ENCODE results near the gene MID1.

MID1 gene

DNA sequence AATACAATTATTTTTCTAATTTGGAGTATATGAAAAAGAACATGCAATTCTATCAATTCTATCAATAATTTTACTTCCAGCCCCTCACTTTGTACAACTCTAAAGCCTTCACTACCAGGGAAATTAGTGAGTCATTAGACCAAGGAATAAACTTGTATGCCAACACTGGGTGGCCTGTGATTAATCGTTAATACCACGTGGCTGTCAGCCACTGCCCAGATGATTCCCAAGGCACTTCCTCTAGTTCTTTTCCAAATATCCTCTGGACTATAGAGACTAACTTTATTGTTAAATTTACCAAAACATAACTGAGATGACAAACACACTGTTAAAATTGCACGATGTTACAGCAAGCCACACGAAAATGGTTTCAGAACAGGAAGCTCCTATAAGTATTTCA is 45.7 kb downstream of the MID1 start:
- DNase-seq = no peak

DNA sequence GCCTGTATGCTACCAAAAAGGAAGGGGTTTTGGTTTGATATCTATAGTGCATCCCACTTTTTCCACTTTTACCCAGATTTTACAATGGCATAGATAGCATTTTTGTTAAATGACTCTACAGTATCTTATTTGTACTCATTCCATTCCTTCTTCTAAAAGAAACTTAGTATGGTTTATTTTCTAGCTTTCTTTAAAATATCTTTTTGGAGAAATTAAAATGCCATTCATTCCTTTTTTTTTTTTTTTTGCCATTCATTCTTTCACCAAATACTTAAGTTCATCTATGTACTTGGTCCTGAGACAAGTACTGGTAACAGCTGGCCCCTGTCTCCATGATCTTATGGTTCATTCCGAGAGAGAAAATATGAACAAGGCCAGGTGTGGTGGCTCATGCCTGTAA is 49.1 kb downstream of the MID1 start:
- DNase-seq = no peak

DNA sequence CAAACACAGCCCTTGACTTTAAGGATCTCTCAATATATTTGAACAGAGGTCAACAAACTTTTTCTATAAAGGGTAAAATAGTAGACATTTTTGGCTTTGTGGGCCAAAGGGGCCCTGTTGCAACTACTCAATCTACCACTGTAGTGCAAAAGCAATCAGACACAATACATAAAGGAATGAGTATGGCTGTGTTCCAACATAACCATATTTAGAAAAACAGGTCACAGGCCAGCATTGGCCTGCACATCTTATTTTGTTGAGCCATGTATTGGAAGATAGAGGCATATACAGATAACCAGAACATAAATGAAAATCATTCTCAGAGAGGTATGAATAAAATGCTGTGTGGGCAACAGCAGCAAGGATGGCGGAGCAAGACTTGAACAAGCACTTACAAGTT is 49.8 kb downstream of the MID1 start:
- no peak for DNase-seq

DNA sequence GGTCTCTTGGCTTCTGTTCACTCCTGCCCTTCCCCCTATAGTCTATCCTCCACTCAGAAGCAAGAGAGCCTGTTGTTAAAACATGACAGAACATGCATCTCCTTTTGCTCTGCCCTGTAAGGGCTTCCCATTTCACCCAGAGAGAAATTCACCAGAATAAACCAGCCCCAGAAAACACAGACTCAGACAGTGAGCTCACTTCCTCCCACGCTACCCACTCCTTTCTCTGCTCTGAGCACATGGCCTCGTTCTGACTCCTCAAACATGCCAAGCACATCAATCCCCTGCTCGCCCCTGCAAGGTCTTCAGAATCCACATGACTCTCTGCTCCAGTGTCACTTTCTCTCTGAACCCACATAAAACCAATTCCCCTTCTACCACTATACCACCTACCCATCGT is 50.4 kb downstream of the MID1 start:
- no peak for DNase-seq

DNA sequence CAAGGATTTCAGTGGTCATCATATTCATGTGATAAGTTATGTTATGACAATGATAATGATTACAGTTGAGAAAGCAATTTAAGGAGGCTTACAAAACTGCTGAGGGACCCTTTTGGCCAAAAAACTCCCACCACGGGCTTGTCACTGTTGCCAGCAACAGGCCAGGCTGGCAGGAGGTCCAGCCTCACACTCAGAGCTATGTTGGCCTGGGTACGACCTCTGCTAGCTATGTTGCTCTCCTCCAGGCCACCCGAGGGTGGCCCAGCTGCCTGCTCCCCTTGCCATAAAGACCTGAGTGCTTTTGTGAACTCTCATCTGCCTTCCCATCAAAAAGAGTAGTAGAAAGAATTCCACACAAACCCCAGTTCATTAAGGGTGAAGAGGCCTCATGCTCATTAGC is 52.0 kb downstream of the MID1 start:
- DNase-seq = no peak

DNA sequence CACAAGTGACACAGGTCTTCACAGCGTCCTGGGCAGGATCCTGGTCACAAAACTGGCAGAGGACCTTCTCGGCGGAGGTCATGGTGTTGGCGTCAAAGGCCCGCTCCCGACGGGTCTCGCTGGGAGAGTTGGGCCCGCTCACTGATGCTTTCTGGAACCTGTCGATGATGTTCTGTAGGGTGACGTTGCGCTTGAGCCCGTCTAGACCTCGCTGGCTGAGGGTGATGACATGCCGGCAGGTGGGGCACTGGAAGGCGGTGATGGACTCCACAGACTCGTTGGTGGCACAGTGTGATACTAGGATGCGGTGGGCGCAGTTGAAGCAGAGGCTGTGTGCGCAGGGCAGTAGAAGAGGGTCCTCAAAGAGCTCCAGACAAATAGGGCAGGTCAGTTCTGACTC is 53.2 kb downstream of the MID1 start:
- DNase-seq = no peak

DNA sequence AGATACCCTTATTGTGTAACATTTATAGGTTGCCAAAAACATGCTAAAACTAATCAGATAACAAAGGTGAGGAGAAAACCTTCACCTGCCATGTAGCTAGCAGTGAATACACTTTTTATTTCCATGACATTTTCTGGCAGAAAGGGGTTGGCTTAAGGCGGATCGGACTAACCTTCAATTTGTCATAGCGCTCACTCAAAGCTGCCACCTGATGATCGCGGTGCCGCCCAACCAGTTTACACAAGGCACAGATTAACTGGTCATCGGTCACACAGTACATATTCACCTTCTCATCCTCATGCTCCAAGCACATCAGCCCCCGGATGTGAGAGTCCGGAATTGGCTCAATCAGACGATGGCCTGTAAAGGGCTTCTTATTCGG is 53.7 kb downstream of the MID1 start:
- DNase-seq = no peak

DNA sequence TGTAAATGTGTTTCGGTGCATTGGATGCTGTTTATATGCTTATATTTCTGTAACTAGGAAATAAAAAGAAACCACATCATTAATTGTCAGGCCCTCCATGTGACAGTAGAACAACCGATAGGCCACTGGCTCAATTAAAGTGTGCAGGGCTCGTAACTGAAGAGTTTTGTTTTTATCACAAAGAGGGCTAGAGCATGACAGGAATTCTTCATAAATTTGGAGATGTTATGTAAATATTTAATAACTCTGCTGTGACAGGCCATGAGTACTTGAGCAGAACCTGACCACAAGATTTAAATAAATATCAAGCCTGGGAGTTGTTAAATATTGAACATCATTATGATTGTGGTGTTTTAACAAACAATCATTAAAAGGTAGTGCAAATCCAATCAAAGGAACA is 55.9 kb downstream of the MID1 start:
- no peak for DNase-seq

DNA sequence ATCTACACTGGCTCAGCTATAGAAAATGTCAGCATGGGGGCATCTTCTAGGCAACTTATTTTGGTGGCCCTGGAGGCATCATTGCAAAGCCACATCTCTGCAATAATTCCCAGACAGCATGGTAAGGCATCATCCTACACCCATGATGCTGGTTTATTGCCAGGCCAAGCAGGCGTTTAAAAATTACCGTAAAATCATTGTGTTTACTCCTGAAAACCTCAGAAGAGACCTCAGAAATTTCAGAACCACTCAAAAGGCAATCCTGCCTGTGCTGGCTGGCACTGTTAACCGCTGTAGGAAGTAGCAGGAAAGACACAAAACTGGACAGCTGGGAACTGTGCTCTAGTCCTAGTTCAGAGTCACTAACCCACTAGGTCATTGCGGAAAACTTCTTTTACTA is 63.2 kb downstream of the MID1 start:
- DNase-seq = no peak

DNA sequence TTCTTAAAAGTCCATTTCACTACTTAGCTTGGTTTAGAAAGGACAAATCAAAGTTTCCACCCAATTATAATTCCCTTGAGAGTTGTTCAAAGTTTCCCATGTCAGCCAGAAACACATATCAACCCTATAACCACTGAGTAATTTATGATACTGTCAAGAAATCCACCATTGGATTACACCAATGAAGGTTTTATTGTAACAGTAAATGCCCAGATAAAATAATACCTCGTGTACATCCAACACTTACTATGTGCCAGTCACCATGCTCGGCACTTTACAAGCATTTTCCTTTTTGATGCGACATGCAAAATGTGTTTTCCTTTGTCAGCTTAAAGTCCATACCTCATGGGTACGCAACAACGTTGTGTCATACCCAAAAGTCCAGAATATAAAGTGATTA is 64.0 kb downstream of the MID1 start:
- no peak for DNase-seq

DNA sequence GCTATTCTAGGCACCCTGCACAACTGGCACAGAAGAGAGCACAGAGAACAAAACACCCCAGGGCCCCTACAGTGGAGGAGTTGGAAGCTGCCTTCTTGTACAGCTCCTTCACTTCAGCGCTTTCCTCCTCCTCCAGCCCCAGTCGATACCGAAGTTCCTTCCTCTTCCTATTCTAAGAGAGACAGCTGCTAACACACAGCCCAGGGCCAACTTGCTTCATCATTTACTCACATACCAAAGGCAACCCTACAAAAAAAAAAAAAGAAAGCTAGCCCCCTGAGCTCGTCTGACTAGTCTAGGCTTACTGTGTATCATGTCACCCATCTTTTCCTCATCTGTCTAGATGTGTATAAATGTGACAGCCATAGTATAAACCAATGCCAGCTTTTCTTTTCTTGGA is 64.5 kb downstream of the MID1 start:
- no peak for DNase-seq

DNA sequence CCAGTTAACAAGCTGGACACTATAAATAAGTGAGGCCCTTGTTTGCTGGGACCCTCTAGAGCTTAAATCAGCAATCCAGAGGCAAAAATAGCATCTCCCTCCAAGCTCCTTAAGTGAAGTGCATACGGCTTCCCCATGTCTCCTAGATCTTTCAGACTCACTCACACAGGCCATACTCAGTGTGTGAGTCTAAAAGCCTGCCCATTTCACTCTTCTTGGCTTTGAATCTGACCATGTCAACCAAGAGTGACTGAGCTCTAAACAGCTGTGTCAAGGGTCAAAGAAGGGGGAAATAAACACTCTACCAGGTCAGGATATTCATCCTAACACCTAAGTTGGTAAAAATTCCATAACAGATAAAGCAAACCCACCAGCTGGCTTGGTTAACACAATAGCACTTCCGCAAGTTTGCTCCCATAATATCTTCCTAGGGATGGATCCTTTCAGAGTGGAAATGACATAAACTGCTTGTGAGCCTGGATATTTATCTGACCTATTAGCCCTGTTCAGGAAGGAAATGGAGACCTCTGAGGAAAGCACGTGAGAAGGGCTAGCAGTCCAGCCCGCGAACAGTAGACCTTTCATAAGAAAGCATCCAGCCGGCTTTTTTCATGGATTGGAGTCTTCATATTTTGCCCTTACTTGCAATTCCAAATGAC is 65.6 kb downstream of the MID1 start:
- no peak for DNase-seq

DNA sequence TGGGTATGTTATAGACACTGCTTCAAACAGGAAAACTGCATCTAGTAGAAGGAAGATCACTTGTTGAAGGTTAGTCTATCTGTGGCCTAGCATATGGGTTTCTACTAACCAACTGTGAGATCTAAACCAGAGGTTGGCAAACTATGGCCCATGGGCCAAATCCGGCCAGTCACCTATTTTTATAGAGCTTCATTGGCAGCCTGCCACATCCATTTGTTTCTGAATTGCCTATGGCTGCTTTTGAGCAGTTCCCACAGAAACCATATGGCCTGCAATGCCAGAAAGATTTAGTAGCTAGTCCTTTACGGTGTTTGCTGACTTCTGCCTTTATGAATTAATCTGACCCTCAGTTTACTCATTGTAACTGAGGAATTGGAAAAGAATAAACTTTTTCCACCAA is 71.1 kb downstream of the MID1 start:
- no peak for DNase-seq

DNA sequence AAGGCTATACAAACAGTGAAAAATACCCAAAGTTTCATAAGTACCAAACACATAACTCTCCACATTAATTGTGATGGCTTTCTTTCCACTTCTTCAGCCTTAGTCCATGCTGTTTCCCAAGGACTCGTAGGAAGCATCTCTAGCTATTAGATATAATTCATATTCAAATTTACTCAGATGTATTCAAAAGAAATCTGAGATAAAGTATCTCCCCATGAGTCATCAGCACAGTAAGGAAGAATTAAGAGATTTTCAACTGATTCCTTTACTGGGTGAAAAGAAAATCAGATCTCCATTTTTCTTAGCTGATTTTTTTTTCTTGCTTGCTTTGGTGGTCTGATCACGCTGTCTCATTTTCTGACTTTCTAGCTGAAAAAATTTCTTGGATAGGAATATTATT is 71.7 kb downstream of the MID1 start:
- DNase-seq = no peak

DNA sequence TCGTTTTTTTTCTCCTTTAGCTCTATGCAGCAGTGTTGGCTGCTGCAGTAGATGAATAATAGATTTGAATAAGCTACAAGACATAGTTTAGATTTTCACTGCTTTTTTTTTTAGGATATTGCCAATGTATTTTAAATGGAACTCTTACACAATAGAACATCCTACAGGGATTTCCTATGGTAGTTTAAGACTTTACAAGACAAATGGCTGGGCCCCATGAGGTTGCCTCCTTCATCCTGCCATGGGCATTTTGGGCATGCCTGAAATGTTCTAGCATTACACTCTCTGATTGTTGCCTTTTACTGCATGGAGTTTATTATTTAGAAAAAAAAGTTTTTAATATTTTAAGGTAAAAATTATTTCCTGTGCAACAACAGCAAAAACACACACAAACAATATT is 74.5 kb downstream of the MID1 start:
- no peak for DNase-seq

DNA sequence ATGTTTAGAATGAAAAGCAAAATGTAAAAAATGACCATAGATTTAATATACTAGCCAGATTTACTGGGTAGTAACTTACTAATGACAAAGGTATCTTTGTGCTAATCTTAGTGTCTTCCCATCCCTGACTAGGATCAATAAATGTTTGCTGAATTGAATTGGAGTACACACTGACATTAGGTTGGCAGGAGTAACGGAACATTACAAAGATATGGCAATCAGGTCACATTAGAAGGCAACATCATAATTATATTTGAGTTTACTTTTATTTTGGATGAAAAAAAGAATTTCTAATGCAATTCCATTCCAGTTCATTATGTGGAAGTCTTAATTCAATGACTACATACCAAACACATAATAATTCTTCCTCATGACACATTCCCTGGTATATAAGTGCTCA is 77.8 kb downstream of the MID1 start:
- DNase-seq = no peak

DNA sequence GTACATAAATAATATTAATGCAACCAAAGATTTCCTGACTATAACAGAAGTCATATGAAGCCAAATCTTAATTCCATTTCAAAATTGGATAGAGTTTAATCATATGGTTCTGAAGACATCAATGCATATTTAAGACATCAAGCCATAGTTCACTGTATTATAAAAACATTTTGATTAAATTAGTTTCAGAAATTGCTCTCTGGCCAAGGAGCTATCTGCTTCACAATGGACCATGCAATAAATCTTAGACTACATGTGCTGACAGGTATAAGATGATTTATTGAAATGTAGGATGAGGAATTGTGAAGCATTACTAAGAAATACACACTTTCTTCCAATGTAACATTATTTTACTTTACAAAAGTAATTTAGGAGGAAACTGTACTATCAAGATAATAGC is 81.6 kb downstream of the MID1 start:
- no peak for DNase-seq

DNA sequence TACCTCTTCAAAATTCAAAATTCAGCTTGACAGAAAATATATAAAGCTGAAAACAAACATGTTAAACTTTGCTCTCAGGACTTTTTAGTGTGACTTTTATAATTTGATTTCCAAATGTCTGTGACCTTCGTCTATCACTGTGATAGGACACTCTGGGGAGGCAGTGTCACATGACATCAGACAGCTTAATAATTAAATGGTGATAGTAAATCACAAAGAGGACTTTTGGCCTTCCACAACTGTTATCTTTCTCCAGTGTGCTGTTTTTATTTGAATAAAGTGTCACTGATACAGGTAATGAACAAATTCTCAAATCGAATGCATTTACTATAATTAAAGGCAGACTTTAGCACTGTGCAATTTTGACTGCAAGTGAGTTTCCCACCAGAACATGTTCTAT is 83.1 kb downstream of the MID1 start:
- DNase-seq = no peak

DNA sequence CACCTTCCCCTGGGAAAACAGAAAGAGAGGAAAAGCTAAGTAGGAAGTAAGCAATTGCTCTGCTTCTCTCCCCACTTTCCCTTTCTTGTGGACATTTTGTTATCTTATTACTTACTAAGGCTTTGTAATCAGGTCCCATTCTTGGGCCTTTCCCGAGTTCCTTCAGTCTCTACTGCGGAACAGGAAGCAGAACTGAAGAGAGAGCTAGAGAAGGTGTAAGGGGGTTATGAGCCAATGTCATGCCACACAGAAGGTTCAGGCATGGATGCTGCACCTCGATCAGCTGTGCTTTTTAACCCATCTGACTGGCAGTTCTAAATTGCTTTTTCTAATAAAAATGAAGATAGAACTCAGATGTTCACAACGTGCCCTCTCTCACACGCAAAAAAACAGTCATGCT is 83.6 kb downstream of the MID1 start:
- DNase-seq = no peak

DNA sequence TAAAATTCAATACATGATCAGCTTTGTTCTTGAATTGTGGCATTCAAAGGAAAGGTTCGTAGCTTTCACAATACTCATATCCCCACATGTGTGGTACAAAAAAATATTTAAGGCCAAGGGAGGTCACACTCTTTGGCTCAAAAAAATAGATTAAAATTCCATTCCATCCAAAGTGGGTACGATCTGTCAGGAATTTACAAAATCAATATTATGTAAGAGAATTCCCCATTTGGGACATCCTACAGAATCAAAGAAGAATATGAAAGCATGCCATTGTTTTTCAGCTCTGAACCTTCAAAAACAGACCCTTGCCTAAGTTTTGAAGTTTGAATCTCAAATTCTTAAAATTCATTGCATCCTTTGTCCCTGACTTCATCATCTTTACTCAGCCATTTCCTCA is 85.8 kb downstream of the MID1 start:
- DNase-seq = no peak

DNA sequence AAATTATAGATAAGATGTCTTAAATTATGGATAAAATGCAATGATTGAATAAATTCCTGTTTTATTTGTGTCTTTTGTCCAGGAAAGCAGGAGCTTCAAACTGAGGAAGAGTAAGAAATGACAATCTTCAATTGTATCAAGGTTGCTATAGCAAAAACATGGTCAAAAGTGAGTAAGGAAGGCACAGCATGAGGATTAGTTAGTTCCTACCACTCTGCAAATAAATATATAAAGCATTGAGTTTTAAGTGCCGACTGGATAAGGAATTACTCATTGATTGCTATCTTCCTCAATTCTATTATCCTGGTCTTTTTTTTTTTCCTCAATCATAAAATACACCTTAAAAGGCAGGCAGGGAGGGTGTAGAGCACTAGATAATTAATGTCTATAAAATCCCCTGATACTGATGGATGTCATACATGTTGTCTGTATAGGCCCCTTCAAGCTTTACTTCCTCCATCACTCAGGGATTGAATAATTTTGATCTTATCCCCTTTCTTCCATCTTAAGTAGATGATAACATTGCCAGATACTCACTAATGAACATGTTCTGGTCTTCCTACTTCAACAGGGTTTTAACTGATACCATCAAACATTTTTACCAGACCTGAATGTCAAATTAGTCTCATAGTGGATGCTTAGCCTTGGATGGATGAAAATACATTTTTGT is 86.6 kb downstream of the MID1 start:
- DNase-seq = no peak

DNA sequence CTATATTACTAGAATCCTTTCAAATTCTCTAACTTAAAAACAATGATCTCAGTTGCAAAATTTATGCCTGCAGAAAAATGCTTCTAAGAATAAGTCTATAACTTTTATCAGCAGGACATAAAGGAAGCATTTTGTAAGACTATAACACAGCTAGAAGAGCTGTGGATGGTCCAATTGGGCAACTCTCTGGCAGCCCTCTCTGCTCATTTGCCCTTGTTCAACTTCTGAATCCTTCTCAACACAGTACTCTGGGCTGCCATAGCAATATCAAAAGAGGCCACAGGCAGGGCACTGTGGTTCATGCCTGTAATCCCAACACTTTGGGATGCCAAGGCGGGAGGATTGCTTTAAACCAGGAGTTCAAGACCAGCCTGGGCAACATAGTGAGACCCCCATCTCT is 88.5 kb downstream of the MID1 start:
- no peak for DNase-seq

DNA sequence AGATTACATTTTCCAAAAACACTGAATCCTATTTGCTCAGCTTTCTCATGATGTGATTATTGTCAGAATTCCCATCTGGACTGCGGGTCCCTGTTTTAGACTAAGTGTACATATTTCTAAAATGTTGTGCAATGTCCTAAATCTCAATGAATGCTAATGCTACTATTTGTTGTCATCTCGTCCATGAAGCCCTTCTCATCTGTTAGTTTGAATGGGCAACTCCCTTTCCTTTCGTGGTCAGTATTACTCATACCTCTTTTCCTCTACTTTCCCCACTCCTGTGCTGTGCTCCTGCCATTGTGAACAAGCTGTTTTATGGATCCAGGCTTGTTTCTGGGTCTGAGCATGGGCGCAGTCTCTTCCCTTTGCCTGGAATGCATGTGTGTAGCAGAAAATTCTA is 91.0 kb downstream of the MID1 start:
- no peak for DNase-seq

DNA sequence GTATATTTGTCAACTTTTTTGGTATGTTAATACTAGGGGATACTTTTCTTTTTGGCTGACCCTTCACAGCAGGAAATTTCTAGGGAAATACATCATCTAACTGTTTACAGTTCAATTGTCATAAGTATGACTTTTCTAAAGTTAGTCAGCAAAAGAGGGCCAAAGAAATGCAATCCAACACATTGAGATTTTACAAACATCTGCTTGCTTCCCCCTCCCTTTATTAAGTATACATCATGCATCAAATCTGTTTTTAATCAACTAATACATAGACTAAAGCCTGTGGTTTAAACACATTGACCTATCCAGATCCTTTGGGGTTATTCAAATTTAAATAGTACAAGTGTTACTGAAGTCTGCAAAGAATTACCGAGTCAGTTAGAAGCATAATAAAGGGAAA is 93.9 kb downstream of the MID1 start:
- no peak for DNase-seq

DNA sequence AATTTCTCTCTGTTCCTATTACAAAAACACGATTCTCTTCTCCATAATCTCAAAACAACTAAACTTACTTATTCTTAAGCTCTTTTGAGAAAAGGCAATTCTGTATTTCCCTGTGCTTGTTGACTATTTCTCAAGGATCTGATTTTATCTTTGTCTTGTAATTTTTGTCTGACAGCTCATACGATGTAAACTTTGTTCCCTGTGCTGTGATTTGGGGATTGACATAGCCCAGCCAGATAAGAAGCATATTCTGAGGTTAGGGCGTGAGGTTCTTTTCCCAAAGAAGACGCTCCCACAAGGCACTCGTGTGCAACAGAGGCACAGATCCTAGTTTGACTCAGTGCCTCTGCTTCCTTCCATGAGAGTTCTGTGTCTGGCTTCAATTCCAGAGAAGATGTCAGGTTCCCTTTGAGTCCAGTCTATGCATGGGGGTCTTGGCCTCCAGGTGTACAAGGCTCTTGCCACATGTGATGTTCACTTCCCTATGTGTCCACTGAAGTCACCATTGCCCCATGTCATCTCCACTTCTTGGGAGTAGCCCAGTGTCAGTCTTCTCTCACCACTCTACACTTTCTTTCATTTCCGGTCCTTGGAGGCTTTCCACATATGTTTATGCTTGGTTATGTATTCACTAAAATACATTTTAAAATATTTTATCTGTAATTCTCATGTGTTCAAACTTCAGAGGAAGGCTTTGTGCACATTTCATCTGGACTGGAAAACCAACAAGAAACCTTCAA is 94.8 kb downstream of the MID1 start:
- no peak for DNase-seq

Measured in stimulated activated CD4-positive, alpha-beta T cell treated with anti-CD3 and anti-CD28 coated beads, Interleukin-4, amount 100 ng/mL, for 4 hours (primary cell).